Measurements from ENCODE around the gene GALNTL6.

The GALNTL6 gene

GRCh38 chr4:171849686-171850222 lies 36.5 kb downstream of the GALNTL6 start:
- no peak for TF ChIP-seq CTCF (IDR thresholded peaks at IDR 0.05)
- H3K4me3 Mint-ChIP-seq: no peak overlapping the region
- H3K27ac Mint-ChIP-seq: no peak overlapping the region
- no peak for DNase-seq
- H3K36me3 Mint-ChIP-seq (ENCODE audit: low read depth): no peaks in the 10 kb centered on the region
- H3K4me1 Mint-ChIP-seq: no peaks in the 10 kb centered on the region
- no peaks in the 10 kb centered on the region for H3K9me3 Mint-ChIP-seq
- H3K27me3 Mint-ChIP-seq (ENCODE audit: low read depth, poor library complexity): peaks cover 7% of the 10 kb centered on the region

- Mint-ChIP-seq H3K27me3 (ENCODE audit: low read depth, poor library complexity) (peaks cover 3% of the 10 kb centered on the region), H3K27ac (no peak overlapping the region), H3K36me3 (ENCODE audit: low read depth) (no peaks in the 10 kb centered on the region), H3K4me1 (no peaks in the 10 kb centered on the region), H3K4me3 (no peak overlapping the region), H3K9me3 (no peaks in the 10 kb centered on the region)
- no peak for TF ChIP-seq CTCF (IDR thresholded peaks at IDR 0.05)
- DNase-seq: no peak
These were observed 38.1 kb downstream of the GALNTL6 start for GRCh38 chr4:171851295-171851694.

GRCh38 chr4:171857302-171858012 lies 44.3 kb downstream of the GALNTL6 start:
- DNase-seq: no peak
- Mint-ChIP-seq H3K27ac (no peak overlapping the region), H3K27me3 (ENCODE audit: low read depth, poor library complexity) (no peaks in the 10 kb centered on the region), H3K9me3 (no peaks in the 10 kb centered on the region), H3K4me3 (no peak overlapping the region), H3K36me3 (ENCODE audit: low read depth) (no peaks in the 10 kb centered on the region), H3K4me1 (peaks cover 6% of the 10 kb centered on the region)
- no peak for TF ChIP-seq CTCF (IDR thresholded peaks at IDR 0.05)

- DNase-seq: no peak
- Mint-ChIP-seq H3K36me3 (ENCODE audit: low read depth) (no peaks in the 10 kb centered on the region), H3K9me3 (no peaks in the 10 kb centered on the region), H3K27ac (no peak overlapping the region), H3K27me3 (ENCODE audit: low read depth, poor library complexity) (no peaks in the 10 kb centered on the region), H3K4me1 (no peaks in the 10 kb centered on the region), H3K4me3 (no peak overlapping the region)
- TF ChIP-seq CTCF (IDR thresholded peaks at IDR 0.05): no peak
These were observed 62.1 kb downstream of the GALNTL6 start for GRCh38 chr4:171875291-171875690.

GRCh38 chr4:171876636-171877035 lies 63.4 kb downstream of the GALNTL6 start:
- H3K36me3 Mint-ChIP-seq (ENCODE audit: low read depth): no peaks in the 10 kb centered on the region
- H3K9me3 Mint-ChIP-seq: no peaks in the 10 kb centered on the region
- DNase-seq: no peak
- no peak for TF ChIP-seq CTCF (IDR thresholded peaks at IDR 0.05)
- no peaks in the 10 kb centered on the region for H3K4me1 Mint-ChIP-seq
- H3K27ac Mint-ChIP-seq: no peak overlapping the region
- H3K4me3 Mint-ChIP-seq: no peak overlapping the region
- H3K27me3 Mint-ChIP-seq (ENCODE audit: low read depth, poor library complexity): peaks cover 3% of the 10 kb centered on the region

GRCh38 chr4:171880136-171880535 lies 66.9 kb downstream of the GALNTL6 start:
- no peak for DNase-seq

More at GRCh38 chr4:171880136-171880535, 66.9 kb downstream of the GALNTL6 start:
- H3K9me3 Mint-ChIP-seq: no peaks in the 10 kb centered on the region
- no peak overlapping the region for H3K27ac Mint-ChIP-seq
- H3K4me3 Mint-ChIP-seq: no peak overlapping the region
- no peaks in the 10 kb centered on the region for H3K4me1 Mint-ChIP-seq
- peaks cover 6% of the 10 kb centered on the region for H3K27me3 Mint-ChIP-seq (ENCODE audit: low read depth, poor library complexity)
- H3K36me3 Mint-ChIP-seq (ENCODE audit: low read depth): no peaks in the 10 kb centered on the region
- TF ChIP-seq CTCF (IDR thresholded peaks at IDR 0.05): no peak
